GM12878 (cell line): ENCODE results near the gene GAP43. TPM values are rescaled to one million over a fixed set of nuclear protein-coding genes. Genes with fewer than 3 reads are reported as not detected.

ENCODE experiments used
- ATAC-seq: fragments of 200-7000 bp; cut with Tn5 transposase; 3 replicates; pipeline ENCODE4 v1.9.1; 2020; ENCODE audit warnings: mild to moderate bottlenecking, moderate library complexity
- BruUV-seq: library from RNA; stranded (reverse); fragments of 400-500 nt; replicated peaks from 2 replicates; lab custom pipeline; 2021; lab: Mats Ljungman, UMichigan
- CTCF ChIA-PET: fragments of 300-600 bp; sonication (Branson Sonifier 250); formaldehyde crosslinking; extraction: SDS; loops from one replicate; lab custom pipeline; 2021; ENCODE audit warnings: inconsistent platforms; lab: Yijun Ruan, JAX
- POLR2A ChIA-PET: fragments of 350-600 bp; formaldehyde crosslinking; extraction: SDS; loops from one replicate; lab custom pipeline; 2021; ENCODE audit warnings: inconsistent platforms; lab: Charles Lee
- RAD21 ChIA-PET: fragments of 300-600 bp; sonication (Branson Sonifier 250); formaldehyde crosslinking; loops from one replicate; lab custom pipeline; 2023; ENCODE audit warnings: antibody characterized with exemption; ENCODE audit not compliant: unreplicated experiment; lab: Charles Lee
- SMC1A ChIA-PET: fragments of 300-600 bp; sonication (Branson Sonifier 250); formaldehyde crosslinking; loops from one replicate; lab custom pipeline; 2023; ENCODE audit not compliant: unreplicated experiment, uncharacterized antibody; lab: Charles Lee
- DNase-seq: peaks from one replicate; pipeline ENCODE4 v3.0.0-alpha.2; 2011; ENCODE audit warnings: low read depth, low spot score
- FAIRE-seq: peaks from 3 replicates; lab custom pipeline; 2011; peaks lifted over from hg19 to GRCh38; lab: Jason Lieb, UNC
- H2AFZ ChIP-seq: 2 replicates; pipeline ENCODE4 v1.6.0; 2011; ENCODE audit warnings: low read depth, low read length, control low read depth; ENCODE audit not compliant: control insufficient read depth
- H3K27ac ChIP-seq: 2 replicates; pipeline ENCODE4 v1.5.1; 2011; ENCODE audit warnings: control low read depth; ENCODE audit not compliant: control insufficient read depth, insufficient read depth
- H3K27me3 ChIP-seq, 2 experiments: replicated peaks in 1 of 2; 2 replicates each; pipeline versions ENCODE4 v1.6.0 to v1.6.1; 2011; ENCODE audit warnings: low read length in 1 of 2; ENCODE audit not compliant: control insufficient read depth in 2 of 2, insufficient read depth in 2 of 2
- H3K36me3 ChIP-seq, 2 experiments: 2 replicates each; pipeline ENCODE4 v1.5.1; 2011; ENCODE audit warnings: low read length in 1 of 2; ENCODE audit not compliant: control insufficient read depth in 2 of 2, insufficient read depth in 2 of 2
- H3K4me1 ChIP-seq: 2 replicates; pipeline ENCODE4 v1.6.1; 2011; ENCODE audit warnings: mild to moderate bottlenecking, low read length, moderate library complexity, mixed read lengths; ENCODE audit not compliant: control insufficient read depth, insufficient read depth
- H3K4me2 ChIP-seq: 2 replicates; pipeline ENCODE4 v1.6.0; 2011; ENCODE audit warnings: control low read depth; ENCODE audit not compliant: control insufficient read depth, insufficient read depth
- H3K4me3 ChIP-seq: fragments of 200-600 bp; sonication (generic); 2 replicates; pipeline ENCODE4 v1.5.1; 2016
- H3K79me2 ChIP-seq: 2 replicates; pipeline ENCODE4 v1.6.0; 2011; ENCODE audit warnings: low read length; ENCODE audit not compliant: control insufficient read depth, insufficient read depth
- H3K9ac ChIP-seq: 2 replicates; pipeline ENCODE4 v1.8.0; 2011; ENCODE audit warnings: low read length, control low read depth, mixed read lengths; ENCODE audit not compliant: control insufficient read depth, insufficient read depth
- H3K9me3 ChIP-seq: replicated peaks from 3 replicates; pipeline ENCODE4 v1.5.1; 2011; ENCODE audit warnings: mild to moderate bottlenecking, low read length; ENCODE audit not compliant: control insufficient read depth, insufficient read depth
- H4K20me1 ChIP-seq: 2 replicates; pipeline ENCODE4 v1.6.0; 2011; ENCODE audit not compliant: control insufficient read depth, insufficient read depth
- BMI1 ChIP-seq: fragments of 450-650 bp; IDR thresholded peaks from 2 replicates; pipeline ENCODE4 v1.6.1; 2016; ENCODE audit warnings: mild to moderate bottlenecking, moderate library complexity, borderline replicate concordance
- BRCA1 ChIP-seq: IDR thresholded peaks from 2 replicates; pipeline ENCODE4 v1.6.1; 2011; ENCODE audit warnings: low read depth, low read length, improper control_type of control experiment
- HCFC1 ChIP-seq: fragments of 150-350 bp; IDR thresholded peaks from 2 replicates; pipeline ENCODE4 v1.6.1; 2014; ENCODE audit warnings: low read length
- IKZF1 ChIP-seq: fragments of 450-650 bp; conservative IDR thresholded peaks from 2 replicates; pipeline ENCODE4 v1.6.1; 2017; ENCODE audit warnings: antibody characterized with exemption, mild to moderate bottlenecking
- JUNB ChIP-seq: IDR thresholded peaks from 2 replicates; pipeline ENCODE4 v1.6.1; 2016; ENCODE audit warnings: antibody characterized with exemption, mild to moderate bottlenecking
- LARP7 ChIP-seq: fragments of 450-650 bp; IDR thresholded peaks from 2 replicates; pipeline ENCODE4 v1.6.1; 2017; ENCODE audit warnings: mild to moderate bottlenecking
- PAX8 ChIP-seq: fragments of 450-650 bp; IDR thresholded peaks from 2 replicates; pipeline ENCODE4 v1.6.1; 2017; ENCODE audit warnings: mild to moderate bottlenecking, moderate library complexity
- PML ChIP-seq: IDR thresholded peaks from 2 replicates; pipeline ENCODE4 v1.6.1; 2012; ENCODE audit warnings: low read length, inconsistent platforms
- SPI1 ChIP-seq: IDR thresholded peaks from 2 replicates; pipeline ENCODE4 v1.6.1; 2011; ENCODE audit warnings: low read depth, mild to moderate bottlenecking, low read length, moderate library complexity, borderline replicate concordance; ENCODE audit not compliant: insufficient read depth
- STAT1 ChIP-seq: fragments of 450-650 bp; conservative IDR thresholded peaks from 2 replicates; pipeline ENCODE4 v1.6.1; 2014; ENCODE audit warnings: antibody characterized with exemption, mild to moderate bottlenecking
- TCF3 ChIP-seq: IDR thresholded peaks from 2 replicates; pipeline ENCODE4 v1.6.1; 2012; ENCODE audit warnings: low read depth, mild to moderate bottlenecking, low read length, borderline replicate concordance; ENCODE audit not compliant: insufficient read depth
- WGBS: methylation state at CpG from one replicate; pipeline ENCODE4 v1.1.6; 2016; ENCODE audit warnings: low lambda C conversion rate; ENCODE audit not compliant: insufficient replicate concordance, insufficient coverage; ENCODE audit errors: missing lambda C conversion rate; 5-methylcytosine and 5-hydroxymethylcytosine counted together
- in situ Hi-C: fragments of 300-500 bp; cut with MboI; formaldehyde crosslinking; loops from 9 replicates; pipeline ENCODE4 v1.14.3; 2018; ENCODE audit warnings: mixed read lengths
- intact Hi-C: fragments of 100-400 bp; cut with micrococcal nuclease; formaldehyde crosslinking; loops from one replicate; pipeline ENCODE4 v1.14.2; 2022; ENCODE audit not compliant: unreplicated experiment
- polyA plus RNA-seq, 11 experiments: library from polyadenylated mRNA; depleted of rRNA in 4 of 11; unstranded in 6 of 11; stranded (reverse) in 5 of 11; fragments of >200 nt; fragmentation: Nextera tagmentation in 4 of 11; fragmentation: Illumina TruSeq in 1 of 11; extraction: Ambion mirVana in 4 of 11; extraction: Trizol in 1 of 11; gene quantifications; 1 replicate in 1 of 11; 2 replicates in 10 of 11; pipeline versions ENCODE4 v1.2.1 to v1.2.3, GENCODE V29; 2011 to 2016; ENCODE audit warnings: inconsistent platforms in 2 of 11, missing spikeins in 2 of 11, low read depth in 1 of 11
- total RNA-seq, 4 experiments: library from RNA; depleted of rRNA in 3 of 4; stranded (reverse); fragments of >200 nt in 3 of 4; fragmentation: Illumina TruSeq in 1 of 4; extraction: Trizol in 1 of 4; gene quantifications; 2 replicates each; pipeline versions ENCODE4 v1.2.1 to v1.2.3, GENCODE V29; 2013 to 2021
- TF ChIP-seq, protein P1 (sequence below): IDR thresholded peaks from 2 replicates; pipeline ENCODE4 v1.6.1; 2012; ENCODE audit warnings: low read depth, low read length, improper control_type of control experiment
- TF ChIP-seq, protein P2 (sequence below), 3 experiments: IDR thresholded peaks in 2 of 3; conservative IDR thresholded peaks in 1 of 3; 2 replicates each; pipeline ENCODE4 v1.5.1; 2011; ENCODE audit warnings: low read depth in 3 of 3, low read length in 3 of 3, mild to moderate bottlenecking in 3 of 3, control low read depth in 2 of 3, moderate library complexity in 2 of 3, inconsistent platforms in 1 of 3, mixed read lengths in 1 of 3; ENCODE audit not compliant: control insufficient read depth in 2 of 3, insufficient read depth in 1 of 3; ENCODE audit errors: extremely low read depth in 1 of 3

GAP43 gene
- total and polyA plus RNA-seq, 10 of the 15 experiments (the other 5 are each of a cell fraction or from before 2014, with no cell fraction given): 0.06 to 0.16 TPM; not detected in 8

DNA sequence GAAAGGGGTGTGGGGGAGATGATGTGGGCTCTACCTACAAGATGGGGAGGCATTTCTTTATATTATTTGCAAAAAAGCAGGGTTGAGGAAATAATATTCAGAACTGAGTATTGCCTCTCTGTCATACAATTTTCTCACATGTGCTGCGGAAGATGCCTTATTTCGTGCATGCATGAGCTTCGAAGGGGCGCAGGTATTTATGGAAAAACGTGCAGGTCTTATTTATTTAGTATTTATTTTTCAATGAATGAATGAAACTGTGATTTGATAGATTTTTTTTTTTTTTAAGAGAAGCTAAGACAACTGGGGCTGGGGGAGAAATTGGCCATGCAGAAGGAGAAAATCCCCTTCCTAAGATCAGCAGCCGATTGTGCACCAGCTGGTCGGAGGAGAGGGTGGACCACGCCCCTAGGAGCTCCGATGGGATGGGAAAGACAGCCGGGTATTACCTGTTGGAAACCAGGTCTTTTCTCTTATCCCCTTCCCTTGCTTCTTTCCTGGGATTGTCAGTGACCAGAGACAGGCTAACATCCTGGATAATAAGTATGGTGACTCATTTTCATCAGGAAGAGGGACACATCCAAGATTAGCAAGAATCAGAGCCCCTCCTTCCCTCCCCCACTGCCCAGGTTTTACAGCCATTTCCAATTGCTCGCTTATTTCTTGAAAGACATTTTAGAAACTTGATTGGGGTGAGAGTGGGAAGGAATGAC lies 875 bp downstream of the GAP43 start:
- intact Hi-C loops (no loop called here), in situ Hi-C loops (no loop called here)
- Histone ChIP-seq H3K9me3 (no peaks in the 10 kb centered on the region), H3K4me3 (no peak overlapping the region), H4K20me1 (no peaks in the 10 kb centered on the region), H2AFZ (no peak overlapping the region), H3K27ac (no peak overlapping the region), H3K4me2 (no peak overlapping the region), H3K79me2 (no peaks in the 10 kb centered on the region), H3K36me3 (no peaks in the 10 kb centered on the region), H3K27me3 (no peaks in the 10 kb centered on the region; a peak in 1 of 4 replicates), H3K4me1 (peaks cover 8% of the 10 kb centered on the region), H3K9ac (no peak overlapping the region)
- no TSS peak for BruUV-seq
- ChIA-PET RAD21 (no interaction called here), CTCF (no interaction called here), POLR2A (interaction anchor here (0.7 kb wide), 1 partner anchor 33 kb away, joined by 3 read pairs; no protein-coding TSS in a partner anchor), SMC1A (interaction anchor here (0.6 kb wide), 1 partner anchor 212 kb away, joined by 3 read pairs; no protein-coding TSS in a partner anchor)
- WGBS: 7% methylated on average over 11 of the region's 11 CpGs
- no peak for FAIRE-seq
- ATAC-seq: no peak
- TF ChIP-seq IKZF1 (no peak), HCFC1 (no peak), LARP7 (no peak), PML (no peak), BRCA1 (no peak), STAT1 (no peak), JUNB (no peak), BMI1 (no peak), TCF3 (no peak), PAX8 (no peak), SPI1 (no peak)
- TF ChIP-seq, protein P1, sequence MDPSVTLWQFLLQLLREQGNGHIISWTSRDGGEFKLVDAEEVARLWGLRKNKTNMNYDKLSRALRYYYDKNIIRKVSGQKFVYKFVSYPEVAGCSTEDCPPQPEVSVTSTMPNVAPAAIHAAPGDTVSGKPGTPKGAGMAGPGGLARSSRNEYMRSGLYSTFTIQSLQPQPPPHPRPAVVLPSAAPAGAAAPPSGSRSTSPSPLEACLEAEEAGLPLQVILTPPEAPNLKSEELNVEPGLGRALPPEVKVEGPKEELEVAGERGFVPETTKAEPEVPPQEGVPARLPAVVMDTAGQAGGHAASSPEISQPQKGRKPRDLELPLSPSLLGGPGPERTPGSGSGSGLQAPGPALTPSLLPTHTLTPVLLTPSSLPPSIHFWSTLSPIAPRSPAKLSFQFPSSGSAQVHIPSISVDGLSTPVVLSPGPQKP: no peak
- TF ChIP-seq, protein P2, sequence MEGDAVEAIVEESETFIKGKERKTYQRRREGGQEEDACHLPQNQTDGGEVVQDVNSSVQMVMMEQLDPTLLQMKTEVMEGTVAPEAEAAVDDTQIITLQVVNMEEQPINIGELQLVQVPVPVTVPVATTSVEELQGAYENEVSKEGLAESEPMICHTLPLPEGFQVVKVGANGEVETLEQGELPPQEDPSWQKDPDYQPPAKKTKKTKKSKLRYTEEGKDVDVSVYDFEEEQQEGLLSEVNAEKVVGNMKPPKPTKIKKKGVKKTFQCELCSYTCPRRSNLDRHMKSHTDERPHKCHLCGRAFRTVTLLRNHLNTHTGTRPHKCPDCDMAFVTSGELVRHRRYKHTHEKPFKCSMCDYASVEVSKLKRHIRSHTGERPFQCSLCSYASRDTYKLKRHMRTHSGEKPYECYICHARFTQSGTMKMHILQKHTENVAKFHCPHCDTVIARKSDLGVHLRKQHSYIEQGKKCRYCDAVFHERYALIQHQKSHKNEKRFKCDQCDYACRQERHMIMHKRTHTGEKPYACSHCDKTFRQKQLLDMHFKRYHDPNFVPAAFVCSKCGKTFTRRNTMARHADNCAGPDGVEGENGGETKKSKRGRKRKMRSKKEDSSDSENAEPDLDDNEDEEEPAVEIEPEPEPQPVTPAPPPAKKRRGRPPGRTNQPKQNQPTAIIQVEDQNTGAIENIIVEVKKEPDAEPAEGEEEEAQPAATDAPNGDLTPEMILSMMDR (IDR thresholded peaks at IDR 0.05 in 2 of 3, conservative IDR thresholded peaks at IDR 0.05 in 1 of 3; ENCODE audit: control insufficient read depth in 2 of 3, extremely low read depth in 1 of 3, insufficient read depth in 1 of 3, low read depth in 3 of 3, low read length in 3 of 3): no peak
- no peak for DNase-seq
